ENCODE data around the gene YPEL4.

The YPEL4 gene

GRCh38 chr11:57648801-57649735 is 644 bp downstream of the YPEL4 start:
- DNase-seq, result peak; percentile 47

- DNase-seq, result peak; percentile 98
Observed at GRCh38 chr11:57647960-57648800, 1.5 kb downstream of the YPEL4 start.

GRCh38 chr11:57647372-57647771 is 2.3 kb downstream of the YPEL4 start:
- DNase-seq, result peak; percentile 30

- peak; percentile 56 for DNase-seq
Observed at GRCh38 chr11:57646799-57647303, 2.9 kb downstream of the YPEL4 start.

GRCh38 chr11:57646194-57646798 is 3.4 kb downstream of the YPEL4 start:
- DNase-seq, result peak; percentile 22

- peak; percentile 57 for DNase-seq
Observed at GRCh38 chr11:57645689-57646085, 4.0 kb downstream of the YPEL4 start.

- peak; percentile 94 for DNase-seq
Observed at GRCh38 chr11:57644748-57645688, 4.7 kb downstream of the YPEL4 start.

GRCh38 chr11:57643802-57644201 is 5.9 kb downstream of the YPEL4 start:
- DNase-seq, result no peak

- DNase-seq, result peak; percentile 88
Observed at GRCh38 chr11:57641011-57641807, 8.5 kb downstream of the YPEL4 start.

- DNase-seq, result no peak
Observed at GRCh38 chr11:57640068-57640800, 9.5 kb downstream of the YPEL4 start.

GRCh38 chr11:57639321-57640067 is 10.2 kb downstream of the YPEL4 start:
- DNase-seq, result peak; percentile 42

- peak; percentile 34 for DNase-seq
Observed at GRCh38 chr11:57638811-57639320, 10.8 kb downstream of the YPEL4 start.

- peak; percentile 72 for DNase-seq
Observed at GRCh38 chr11:57638005-57638781, 11.5 kb downstream of the YPEL4 start.

- peak; percentile 15 for DNase-seq
Observed at GRCh38 chr11:57637626-57638004, 12.1 kb downstream of the YPEL4 start.

GRCh38 chr11:57635246-57635645 is 14.5 kb downstream of the YPEL4 start:
- DNase-seq, result no peak

GRCh38 chr11:57634311-57634710 is 15.4 kb downstream of the YPEL4 start:
- DNase-seq, result no peak

- no peak for DNase-seq
Observed at GRCh38 chr11:57633394-57634070, 16.2 kb downstream of the YPEL4 start.

GRCh38 chr11:57632116-57632515 is 17.6 kb downstream of the YPEL4 start:
- DNase-seq, result no peak

Data from hematopoietic multipotent progenitor cell treated with erythropoietin and hydrocortisone succinate and interleukin-3 and kit ligand, for 6 days (in vitro differentiated cells).